RWPE1 (cell line): ENCODE data around the gene TGM5.

ENCODE experiments used
- CTCF ChIA-PET: fragments of 350-600 bp; sonication (Branson Sonifier 250); formaldehyde crosslinking; extraction: SDS; loops from one replicate; lab custom pipeline; 2021; lab: Yijun Ruan, JAX
- POLR2A ChIA-PET: fragments of 400-600 bp; formaldehyde crosslinking; extraction: SDS; loops from one replicate; lab custom pipeline; 2020; ENCODE audit warnings: antibody characterized with exemption; ENCODE audit not compliant: low non-redundant PET; lab: Yijun Ruan, JAX
- DNase-seq: peaks from one replicate; pipeline ENCODE4 v3.0.0; 2012; ENCODE audit warnings: low spot score
- H3K27ac ChIP-seq: fragments of 450-650 bp; 2 replicates; pipeline ENCODE4 v1.5.1; 2017
- TF ChIP-seq, protein P1 (sequence below): fragments of 450-650 bp; conservative IDR thresholded peaks from 2 replicates; pipeline ENCODE4 v1.5.1; 2017; ENCODE audit warnings: low read depth, mild to moderate bottlenecking

TGM5 gene

DNA sequence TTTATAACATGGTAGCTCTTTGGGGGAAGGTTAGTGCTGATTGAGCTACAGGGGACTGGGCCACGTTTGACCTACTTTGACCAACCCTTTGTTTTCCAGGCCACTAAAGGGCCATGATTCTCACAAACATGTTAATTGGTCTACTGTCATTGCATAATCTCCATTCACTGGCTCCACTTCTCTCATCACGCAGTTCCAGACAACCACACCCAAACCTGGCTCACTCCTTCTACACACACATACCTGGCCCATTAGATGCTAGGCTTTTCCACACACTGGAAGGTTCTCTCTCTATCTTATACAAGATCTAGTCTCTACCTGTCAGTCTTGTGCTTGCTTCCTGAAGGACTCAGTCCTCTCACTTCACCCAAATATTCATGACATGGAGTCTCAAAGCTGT lies 15.9 kb downstream of the TGM5 start:
- TF ChIP-seq, protein P1, sequence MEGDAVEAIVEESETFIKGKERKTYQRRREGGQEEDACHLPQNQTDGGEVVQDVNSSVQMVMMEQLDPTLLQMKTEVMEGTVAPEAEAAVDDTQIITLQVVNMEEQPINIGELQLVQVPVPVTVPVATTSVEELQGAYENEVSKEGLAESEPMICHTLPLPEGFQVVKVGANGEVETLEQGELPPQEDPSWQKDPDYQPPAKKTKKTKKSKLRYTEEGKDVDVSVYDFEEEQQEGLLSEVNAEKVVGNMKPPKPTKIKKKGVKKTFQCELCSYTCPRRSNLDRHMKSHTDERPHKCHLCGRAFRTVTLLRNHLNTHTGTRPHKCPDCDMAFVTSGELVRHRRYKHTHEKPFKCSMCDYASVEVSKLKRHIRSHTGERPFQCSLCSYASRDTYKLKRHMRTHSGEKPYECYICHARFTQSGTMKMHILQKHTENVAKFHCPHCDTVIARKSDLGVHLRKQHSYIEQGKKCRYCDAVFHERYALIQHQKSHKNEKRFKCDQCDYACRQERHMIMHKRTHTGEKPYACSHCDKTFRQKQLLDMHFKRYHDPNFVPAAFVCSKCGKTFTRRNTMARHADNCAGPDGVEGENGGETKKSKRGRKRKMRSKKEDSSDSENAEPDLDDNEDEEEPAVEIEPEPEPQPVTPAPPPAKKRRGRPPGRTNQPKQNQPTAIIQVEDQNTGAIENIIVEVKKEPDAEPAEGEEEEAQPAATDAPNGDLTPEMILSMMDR = no peak
- H3K27ac ChIP-seq = no peak overlapping the region
- POLR2A ChIA-PET = no interaction called here
- CTCF ChIA-PET = interaction anchor here (1.2 to 1.5 kb wide), 2 partner anchors 25 to 35 kb away, joined by 4 to 10 read pairs; no protein-coding TSS in a partner anchor
- DNase-seq = no peak

DNA sequence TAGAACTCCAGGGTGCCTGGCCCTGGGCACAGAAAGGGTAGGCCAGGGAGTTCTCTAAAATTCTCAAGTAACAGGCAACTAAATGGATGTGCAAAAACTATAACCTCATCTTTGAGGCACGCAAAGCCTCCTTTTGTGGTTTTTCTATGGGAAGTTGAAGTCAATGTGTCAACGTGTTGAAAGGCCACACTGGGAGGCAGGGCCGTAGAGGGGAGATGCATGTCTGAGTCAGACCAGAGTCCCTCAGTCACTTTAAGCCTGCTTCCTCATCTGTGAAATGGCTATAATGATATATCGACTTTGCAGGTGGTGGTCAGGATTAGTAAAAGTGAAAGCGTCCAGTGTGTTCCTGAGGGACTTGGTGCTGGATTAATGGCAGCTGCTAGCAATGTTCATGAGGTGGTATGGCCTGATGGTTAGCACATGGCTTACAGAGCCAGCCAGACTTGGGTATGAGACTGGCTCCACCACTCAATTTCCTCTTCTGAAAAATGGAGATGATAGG lies 17.0 kb downstream of the TGM5 start:
- ChIA-PET CTCF (interaction anchor here (1.5 kb wide), 1 partner anchor 24 kb away, joined by 10 read pairs; no protein-coding TSS in a partner anchor), POLR2A (no interaction called here)
- TF ChIP-seq, protein P1 = no peak
- DNase-seq = no peak
- H3K27ac ChIP-seq = no peak overlapping the region

DNA sequence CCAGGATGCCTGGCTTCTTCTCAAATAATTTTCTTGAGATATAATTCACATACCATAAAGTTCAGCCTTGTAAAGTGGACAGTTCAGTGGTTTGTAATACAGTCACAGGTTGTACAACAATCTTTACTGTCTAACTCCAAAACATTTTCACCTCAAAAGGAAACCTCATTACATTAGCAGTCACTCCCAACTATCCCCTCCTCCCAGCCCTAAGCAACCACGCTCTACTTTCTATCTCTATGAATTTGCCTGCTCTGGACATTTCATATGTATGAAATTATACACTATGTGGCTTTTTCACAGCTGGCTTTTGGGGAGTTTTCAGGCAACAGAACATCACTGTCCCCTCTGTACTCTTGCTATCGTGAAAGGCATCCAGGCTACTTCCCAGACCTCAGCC lies 17.5 kb downstream of the TGM5 start:
- DNase-seq = no peak
- CTCF ChIA-PET = no interaction called here
- POLR2A ChIA-PET = no interaction called here
- H3K27ac ChIP-seq = no peak overlapping the region
- TF ChIP-seq, protein P1 = no peak

DNA sequence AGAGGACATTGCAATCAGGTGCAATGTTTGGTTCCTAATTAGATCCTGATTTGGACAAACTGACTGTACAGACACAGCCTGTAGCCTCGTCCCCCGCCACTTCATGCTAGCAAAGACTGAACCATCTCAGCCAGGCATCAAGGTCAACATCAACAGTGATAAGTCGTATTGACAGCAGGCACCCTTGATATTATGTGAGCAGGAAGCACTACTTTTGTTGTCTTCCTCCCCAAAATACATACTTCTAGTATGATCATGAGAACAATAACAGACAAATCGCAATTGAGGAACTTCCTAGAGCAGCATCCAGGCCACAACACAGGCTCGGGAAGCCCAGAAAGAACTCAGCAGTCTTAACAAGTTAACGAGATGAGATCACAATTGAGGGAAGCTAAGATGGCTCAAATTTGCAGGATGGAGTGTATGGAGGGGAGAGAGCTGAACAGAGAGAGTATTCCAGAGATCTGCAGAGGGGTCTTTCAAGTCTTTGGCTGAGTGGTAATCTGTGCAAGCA lies 20.4 kb downstream of the TGM5 start:
- POLR2A ChIA-PET = no interaction called here
- no peak for DNase-seq
- TF ChIP-seq, protein P1 = no peak
- CTCF ChIA-PET = no interaction called here
- H3K27ac ChIP-seq = no peak overlapping the region

DNA sequence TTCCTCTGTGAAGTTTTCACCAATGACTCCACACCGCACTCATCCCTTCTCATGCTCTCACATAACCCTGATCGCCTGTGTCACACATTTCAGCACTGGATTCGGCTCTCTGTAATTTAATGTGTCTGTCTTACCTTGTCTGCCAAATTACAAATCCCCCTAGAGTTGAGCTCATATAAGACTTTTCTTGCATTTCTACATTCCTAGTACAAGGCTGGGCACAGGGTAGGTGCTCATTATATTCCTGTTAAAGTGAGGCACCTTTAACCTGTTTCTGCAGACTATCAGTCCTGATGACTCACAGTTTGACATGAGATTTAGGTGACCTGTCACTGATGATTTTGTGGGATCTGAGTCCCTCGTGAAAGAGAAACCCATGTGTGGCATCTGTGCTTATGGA lies 22.6 kb downstream of the TGM5 start:
- no peak overlapping the region for H3K27ac ChIP-seq
- DNase-seq = no peak
- CTCF ChIA-PET = no interaction called here
- TF ChIP-seq, protein P1 = no peak
- POLR2A ChIA-PET = no interaction called here

- no peak for DNase-seq
- ChIA-PET POLR2A (no interaction called here), CTCF (no interaction called here)
- TF ChIP-seq, protein P1 = no peak
- no peak overlapping the region for H3K27ac ChIP-seq
These were observed 23.6 kb downstream of the TGM5 start for GRCh38 chr15:43243020-43243645.
